HTERT RPE-1 (cell line): ENCODE measurements around the gene PTPRU.

Source experiments
- in situ Hi-C: fragments of 300-500 bp; cut with MboI; formaldehyde crosslinking; loops from 4 replicates; pipeline ENCODE4 v1.14.3; 2020; ENCODE audit warnings: low sequenced_read_pairs

PTPRU gene

DNA sequence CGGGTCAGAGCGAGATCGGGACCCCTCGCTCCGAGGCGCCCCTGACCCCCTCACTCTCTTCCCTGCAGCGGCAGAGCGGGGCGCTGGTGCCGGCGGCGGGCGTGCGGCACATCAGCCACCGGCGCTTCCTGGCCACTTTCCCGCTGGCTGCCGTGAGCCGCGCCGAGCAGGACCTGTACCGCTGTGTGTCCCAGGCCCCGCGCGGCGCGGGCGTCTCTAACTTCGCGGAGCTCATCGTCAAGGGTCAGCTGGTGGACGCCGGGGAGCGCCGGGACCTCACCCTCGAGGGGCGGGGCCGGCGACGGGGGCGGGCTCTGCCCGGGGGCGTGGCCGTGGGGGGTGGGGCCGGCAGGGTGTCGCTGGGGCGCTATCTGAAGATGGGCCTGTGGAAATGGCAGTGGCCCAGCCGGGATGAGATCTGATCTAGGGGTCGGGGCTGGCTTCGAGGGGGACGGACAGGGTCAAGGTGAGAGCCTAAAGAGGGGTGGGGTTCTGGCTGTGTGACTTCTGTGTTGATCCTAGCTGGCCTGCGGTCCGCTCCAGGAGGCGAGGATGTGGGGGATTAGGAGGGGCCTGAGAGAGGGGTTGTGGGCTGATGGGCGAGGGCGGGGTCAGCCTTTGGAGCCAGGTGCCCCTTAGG is 23.6 kb downstream of the PTPRU start:
- in situ Hi-C loops: no loop called here

DNA sequence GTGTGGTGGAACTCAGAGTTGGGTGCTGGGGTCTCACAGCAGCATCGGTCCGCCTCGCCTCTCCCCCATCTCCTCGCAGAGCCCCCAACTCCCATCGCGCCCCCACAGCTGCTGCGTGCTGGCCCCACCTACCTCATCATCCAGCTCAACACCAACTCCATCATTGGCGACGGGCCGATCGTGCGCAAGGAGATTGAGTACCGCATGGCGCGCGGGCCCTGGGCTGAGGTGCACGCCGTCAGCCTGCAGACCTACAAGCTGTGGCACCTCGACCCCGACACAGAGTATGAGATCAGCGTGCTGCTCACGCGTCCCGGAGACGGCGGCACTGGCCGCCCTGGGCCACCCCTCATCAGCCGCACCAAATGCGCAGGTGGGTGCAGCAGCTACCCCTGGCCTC is 24.2 kb downstream of the PTPRU start:
- in situ Hi-C loops: no loop called here

DNA sequence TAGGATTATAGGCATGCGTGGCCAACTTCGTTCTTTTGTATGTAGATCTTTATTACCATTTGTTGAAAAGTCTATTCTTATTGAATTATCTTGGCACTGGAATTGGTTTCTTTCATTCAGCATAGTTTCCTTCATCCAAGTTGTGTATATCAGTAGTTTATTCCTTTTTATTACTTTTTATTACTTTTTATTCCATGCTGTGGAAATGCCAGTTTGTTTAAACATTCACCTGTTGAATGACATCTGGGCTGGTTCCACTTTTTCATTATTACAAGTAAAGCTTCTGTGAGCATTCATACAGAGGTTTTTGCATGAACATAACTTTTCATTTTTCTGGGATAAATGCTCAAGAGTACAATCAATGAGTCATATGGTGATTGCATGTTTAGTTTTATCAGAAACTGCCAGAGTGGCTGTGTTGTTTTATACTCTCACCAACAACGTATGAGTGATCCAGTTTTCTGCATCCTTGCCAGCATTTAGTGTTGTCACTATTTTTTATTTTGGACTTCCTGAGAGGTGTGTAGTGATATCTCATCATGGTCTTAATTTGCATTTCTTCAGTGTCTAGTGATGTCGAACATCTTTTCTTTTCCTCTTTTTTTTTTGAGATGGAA is 28.6 kb downstream of the PTPRU start:
- in situ Hi-C loops: no loop called here

DNA sequence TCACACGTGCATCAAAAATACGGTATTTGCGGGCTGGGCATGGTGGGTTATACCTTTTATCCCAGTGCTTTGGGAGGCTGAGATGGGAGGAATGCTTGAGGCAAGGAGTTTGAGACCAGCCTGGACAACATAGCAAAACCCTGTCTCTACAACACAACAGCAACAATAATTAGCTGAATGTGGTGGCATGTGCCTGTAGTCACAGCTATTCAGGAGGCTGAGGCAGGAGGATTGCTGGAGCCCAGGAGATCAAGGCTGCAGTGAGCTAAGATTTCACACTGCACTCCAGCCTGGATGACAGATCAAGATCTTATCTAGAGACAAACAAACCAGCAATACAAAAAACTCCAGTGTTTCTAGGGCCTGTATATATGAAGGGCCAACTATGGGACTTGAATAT is 30.6 kb downstream of the PTPRU start:
- in situ Hi-C loops: no loop called here

DNA sequence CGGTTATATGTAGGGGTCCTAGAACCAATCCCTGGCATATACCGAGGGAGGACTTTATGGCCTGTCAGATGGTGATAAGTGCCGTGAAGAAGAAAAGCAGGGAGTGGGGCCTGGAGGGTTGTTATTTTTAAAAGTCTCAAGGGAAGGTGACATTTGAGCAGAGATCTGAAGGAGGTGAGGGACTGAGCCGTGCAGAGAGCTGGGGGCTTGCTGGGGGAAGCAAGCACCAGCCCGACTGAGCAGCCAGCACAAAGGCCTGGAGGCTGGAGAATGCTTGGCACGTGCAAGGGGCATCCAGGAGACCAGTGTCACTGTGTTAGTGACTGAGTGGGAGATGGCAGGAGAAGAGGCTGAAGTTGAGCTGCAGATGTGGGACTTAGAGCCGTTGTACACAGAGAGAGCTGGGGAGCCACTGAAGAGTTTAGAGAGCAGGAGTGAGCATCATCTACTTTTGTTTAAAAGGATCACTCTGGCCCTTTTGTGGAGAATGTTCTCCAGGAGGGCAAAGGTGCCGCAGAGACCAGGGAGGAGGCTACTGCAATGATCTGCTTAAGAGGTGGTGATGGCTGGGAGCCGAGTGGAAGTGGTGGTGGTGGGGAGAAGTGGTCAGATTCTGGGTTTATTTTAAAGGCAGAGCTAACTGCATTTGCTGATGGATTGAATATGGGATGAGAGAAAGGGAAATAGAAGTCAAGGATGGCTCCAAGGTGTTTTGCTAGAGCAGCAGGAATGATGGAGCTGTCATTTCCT is 31.2 kb downstream of the PTPRU start:
- in situ Hi-C loops: no loop called here

DNA sequence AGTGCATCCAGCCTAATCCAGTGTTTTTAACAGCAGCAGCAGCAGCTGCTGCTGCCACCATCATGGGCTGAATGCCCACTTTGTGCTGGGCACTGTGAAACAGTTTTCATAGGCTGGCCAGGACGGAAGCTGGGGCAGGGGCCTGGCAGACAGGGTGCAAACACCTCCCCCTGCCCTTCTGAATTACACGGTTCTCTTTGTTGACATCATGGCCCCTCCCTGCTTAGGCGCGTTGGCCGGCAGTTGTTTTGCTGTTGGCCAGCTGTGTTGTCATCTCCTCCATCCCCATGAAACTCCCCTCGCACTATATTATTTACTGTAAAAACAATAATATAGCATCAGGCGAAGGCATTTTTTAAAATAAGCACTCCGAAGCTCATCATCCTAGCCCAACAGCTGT is 33.1 kb downstream of the PTPRU start:
- in situ Hi-C loops: no loop called here

DNA sequence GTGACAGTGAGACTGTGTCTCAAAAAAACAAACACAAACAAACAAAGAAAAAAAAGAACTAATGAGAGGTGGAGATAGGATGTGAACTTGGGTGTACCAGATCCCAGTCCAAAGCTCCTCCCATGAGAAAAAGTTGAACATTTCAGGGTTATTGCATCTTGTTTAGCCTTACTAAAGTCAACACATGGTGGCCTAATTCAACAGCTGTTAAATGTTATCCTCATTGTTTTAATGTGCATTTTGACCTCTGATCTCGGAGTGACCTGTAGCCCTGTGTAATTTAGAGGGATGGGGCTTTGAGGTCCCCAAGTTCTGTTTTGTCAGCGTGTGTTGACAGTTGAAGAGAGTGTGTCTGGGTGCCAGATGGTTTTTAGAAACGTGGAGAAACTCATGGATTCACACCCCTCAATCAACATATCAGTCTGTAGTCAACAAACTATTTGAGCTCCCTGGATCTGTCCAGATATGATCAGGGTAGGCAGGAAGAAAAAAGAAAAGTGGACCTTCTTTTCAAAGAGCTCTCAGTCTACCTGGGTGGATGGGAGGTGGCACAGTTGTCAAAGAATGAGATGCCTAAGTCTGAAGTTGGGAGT is 34.7 kb downstream of the PTPRU start:
- in situ Hi-C loops: no loop called here

DNA sequence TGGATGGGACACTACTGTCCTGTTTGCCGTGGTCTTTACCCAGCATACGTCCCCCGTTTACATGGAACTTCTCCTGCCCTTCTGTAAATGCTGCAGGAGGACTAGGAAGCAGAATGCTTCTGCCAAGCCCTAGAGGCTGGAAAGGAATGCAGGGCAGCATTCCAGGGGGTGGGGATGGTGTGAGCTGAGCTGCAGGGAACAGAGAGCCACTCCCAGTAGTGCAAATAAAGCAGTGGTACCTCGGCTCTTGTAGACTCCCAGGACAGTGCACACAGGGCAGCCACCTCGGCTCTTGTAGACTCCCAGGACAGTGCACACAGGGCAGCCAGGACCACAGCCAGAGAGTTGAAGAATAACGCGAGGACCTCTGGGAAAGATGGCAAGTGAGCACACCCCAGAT is 35.4 kb downstream of the PTPRU start:
- in situ Hi-C loops: no loop called here

DNA sequence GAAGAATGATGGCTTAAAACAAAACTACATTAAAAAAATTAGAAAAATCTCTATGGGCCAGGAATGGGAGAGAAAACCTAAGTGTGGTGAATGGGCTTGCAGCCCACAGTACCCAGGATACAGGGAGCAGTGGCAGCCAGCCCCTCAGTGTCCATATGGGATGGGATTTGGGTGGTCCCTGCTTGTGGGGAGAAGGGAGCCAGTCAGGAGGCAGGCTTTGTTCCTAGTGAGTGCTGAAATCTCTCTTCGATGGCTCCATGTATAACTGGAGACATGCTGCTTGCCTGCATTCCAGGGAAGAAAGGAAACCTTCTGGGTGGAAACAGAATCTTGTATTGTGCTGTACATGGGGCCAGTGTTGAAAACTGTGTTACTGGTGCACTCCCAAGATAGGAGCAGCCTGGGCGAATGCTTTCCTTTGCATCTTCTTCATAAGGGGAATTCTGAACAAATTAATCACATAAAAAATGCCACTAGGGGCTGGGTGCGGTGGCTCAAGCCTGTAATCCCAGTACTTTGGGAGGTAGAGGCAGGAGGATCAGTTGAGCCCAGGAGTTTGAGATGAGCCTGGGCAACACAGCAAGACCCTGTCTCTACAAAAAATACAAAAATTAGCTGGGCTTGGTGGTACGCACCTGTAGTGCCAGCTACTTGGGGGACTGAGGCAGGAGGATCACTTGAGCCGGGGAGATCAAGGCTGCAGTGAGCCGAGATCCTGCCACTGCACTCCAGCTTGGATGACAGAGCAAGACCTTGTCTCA is 36.0 kb downstream of the PTPRU start:
- in situ Hi-C loops: no loop called here

DNA sequence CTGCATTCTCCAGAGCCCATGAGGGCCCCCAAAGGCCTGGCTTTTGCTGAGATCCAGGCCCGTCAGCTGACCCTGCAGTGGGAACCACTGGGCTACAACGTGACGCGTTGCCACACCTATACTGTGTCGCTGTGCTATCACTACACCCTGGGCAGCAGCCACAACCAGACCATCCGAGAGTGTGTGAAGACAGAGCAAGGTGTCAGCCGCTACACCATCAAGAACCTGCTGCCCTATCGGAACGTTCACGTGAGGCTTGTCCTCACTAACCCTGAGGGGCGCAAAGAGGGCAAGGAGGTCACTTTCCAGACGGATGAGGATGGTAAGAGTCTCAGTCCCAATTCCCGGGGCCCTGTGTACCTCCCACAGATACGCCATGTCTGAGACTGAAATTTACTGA is 39.1 kb downstream of the PTPRU start:
- in situ Hi-C loops: no loop called here

DNA sequence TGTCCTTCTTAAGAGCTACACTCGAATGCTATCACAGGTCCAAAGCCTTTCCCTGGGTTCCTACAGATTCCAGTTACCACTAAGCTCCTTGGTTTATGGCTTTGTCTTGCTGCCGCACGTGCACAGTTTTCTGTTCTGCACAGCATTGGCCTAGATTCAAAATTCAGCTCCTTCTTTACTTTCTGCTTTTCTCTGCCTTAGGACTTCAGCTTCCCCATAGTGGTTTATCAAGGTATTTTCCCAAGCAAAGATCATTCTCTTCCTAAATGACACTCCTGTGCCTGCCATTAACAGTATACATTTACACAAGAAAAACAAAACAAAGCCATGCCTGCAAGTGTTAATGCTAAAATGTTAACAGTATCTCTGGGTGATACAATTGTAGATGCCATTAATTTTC is 41.8 kb downstream of the PTPRU start:
- in situ Hi-C loops: no loop called here

DNA sequence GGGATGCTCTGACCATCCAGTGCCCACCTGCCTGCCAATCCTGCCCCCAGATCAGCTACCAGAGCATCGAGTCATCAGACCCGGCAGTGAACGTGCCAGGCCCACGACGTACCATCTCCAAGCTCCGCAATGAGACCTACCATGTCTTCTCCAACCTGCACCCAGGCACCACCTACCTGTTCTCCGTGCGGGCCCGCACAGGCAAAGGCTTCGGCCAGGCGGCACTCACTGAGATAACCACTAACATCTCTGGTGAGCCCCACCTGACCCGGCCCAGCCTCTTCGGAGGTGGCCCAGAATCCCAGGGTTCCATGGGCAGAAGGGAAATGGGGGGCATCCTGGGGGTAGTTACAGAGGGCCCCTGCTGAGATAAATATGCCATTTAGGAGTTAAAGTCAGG is 43.1 kb downstream of the PTPRU start:
- in situ Hi-C loops: no loop called here

DNA sequence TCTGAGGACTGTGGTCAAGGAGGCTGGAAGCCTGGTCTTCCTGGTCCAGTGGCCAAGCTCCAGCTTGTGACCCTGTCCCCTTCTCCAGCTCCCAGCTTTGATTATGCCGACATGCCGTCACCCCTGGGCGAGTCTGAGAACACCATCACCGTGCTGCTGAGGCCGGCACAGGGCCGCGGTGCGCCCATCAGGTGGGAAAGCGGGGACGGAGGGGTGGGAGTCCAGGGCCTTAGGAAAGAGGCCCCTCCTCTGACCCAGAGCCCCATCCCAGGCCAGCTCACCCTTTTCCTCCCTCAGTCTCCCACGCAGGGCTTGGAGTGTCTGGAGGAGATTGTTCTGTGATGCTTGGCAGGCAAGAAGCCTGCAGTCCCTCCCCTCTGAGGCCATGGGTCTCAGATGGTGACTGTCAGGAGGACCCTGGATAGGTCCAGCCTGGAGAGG is 43.6 kb downstream of the PTPRU start:
- in situ Hi-C loops: no loop called here

DNA sequence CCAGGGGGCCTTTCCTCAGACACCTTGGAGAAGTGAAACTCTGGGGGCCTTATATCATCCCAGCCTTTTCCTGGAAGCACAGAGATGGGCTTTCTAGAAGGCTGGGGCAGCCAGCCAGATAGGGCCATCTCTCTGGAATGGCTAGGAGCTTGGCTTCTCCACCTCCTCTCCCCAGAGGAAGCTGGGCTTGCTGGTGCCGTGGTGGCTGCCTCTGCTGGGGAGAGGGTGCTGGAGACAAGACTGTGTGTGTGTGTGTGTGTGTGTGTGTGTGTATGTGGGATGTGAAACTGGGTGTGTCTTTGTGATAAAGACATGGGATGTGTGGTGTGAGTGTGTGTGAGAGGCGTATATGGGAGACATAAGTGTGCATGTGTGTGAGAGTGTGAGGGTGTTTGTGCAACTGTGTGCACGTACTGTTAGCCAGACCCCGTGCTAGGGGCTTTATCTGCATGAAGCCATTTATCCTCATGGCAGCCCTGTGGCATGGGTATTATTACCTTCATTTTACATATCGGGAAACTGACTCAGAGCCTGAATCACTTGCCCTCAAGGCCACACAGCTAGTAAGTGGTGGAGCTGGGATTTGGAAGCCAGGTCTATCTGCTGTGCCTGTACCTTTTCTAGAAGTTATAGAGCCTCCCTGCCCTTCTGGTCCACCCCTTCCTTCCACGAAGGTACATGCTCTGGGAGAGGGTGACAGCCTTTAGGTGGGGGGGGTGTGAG is 44.2 kb downstream of the PTPRU start:
- in situ Hi-C loops: no loop called here

DNA sequence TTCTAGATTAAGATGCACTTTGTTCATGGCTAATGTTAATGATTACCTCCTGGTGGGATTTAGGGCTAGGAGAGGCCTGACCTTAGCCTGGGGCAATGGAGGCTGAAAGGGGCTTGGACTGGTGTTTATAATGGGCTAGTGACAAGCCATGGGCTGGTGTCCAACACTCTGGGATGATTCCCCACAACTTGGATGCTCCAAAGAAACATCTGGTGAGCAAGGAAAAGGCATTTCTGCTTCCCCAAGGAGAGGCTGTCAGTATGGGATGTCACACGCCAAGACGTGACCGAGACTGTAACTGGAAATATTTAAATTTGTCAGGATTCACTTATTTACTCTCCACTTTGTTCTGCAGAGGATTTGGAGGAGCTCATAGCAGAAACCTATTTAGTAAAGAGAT is 45.2 kb downstream of the PTPRU start:
- in situ Hi-C loops: no loop called here

DNA sequence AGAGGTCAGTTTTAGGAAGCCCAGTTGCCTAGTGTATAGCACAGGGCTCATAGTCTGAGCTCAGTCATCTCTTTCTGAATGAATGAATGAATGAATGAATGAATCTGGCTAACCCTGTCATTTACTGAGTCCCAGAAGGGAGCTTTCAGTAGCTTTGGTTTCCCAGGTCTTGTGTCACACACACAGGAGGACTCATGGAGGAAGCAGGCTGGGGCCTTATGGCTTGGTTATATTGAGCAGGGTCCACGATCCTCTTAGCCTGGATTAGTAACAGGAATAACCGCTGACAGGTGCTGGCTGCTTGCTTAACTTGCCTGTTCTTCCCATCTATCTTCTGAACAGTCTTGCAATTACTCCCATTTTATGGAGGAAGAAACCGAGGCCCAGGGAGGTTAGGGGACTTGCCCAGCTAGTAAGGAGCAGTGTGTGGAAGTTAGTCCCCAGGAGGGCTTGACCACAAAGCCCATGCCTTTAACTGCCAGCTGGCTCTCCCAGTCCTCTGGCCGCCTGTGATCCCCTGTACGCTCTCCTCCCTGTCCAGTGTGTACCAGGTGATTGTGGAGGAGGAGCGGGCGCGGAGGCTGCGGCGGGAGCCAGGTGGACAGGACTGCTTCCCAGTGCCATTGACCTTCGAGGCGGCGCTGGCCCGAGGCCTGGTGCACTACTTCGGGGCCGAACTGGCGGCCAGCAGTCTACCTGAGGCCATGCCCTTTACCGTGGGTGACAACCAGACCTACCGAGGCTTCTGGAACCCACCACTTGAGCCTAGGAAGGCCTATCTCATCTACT is 46.0 kb downstream of the PTPRU start:
- in situ Hi-C loops: no loop called here

DNA sequence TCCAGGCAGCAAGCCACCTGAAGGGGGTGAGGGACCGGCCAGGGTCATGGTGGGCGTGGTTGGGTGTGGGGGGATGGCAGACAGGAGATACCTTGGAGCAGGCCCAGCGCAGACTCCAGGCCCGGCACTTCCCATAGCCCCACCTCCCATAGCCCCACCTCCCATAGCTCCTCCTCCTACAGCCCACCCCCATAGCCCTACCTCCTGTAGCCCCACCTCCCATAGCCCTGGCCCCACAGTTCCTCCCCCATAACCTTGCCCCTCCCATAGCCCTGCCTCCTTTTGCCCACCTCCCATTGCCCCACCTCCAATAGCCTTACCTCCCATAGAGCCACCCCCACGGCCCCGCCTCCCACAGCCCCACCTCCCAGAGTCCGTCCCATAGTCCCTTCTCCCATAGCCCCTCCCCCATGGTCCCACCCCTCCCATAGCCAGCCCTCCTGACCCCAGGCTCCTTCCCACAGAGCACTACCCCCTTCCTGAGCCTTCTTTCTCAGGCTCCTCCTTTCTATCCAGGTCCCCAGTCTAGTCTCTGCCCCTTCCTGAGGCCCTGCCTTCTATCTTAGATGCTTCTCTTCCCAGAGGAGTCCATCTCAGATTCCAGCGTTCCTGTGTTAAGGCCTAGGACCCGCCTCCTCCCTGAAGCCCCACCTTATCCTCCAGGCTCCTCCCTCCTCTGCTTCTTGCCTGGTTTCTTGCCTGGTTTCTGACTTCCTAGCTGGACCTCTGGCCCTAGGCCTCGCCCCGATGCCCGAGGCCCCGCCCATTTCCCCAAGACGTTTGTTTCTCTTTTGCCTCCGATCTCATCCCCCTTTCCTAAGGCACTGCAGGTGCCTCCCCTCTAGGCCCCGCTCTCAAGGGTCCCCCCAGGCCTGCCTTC is 46.8 kb downstream of the PTPRU start:
- in situ Hi-C loops: no loop called here

DNA sequence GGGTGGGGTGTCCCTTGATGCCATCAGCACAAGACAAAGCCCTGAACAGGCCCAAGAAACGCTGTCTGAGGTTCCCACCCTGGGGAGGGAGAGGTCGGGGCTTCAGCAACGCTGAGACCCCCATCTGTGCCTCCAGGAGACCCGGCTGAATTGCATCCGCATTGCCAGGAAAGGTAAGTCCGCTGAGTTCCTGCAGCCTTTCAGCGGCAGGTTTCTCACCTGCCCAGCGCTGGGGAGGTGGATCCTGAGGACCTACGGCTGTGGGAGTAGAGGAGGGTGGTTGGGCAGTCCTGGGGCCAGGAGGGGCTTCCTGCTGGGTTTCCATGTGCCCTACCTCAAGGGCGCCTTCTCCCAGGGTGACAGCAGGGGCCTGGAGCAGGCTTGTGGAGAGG is 47.5 kb downstream of the PTPRU start:
- in situ Hi-C loops: no loop called here
